ENCODE results near the gene HAP1.
"Not testable (repeated sequence)": the region's sequence is repeated elsewhere in the genome, so short reads cannot be mapped to it uniquely, and the experiment has no call there.

Gene HAP1

GRCh38 chr17:41777157-41777573 is 42.7 kb upstream of the HAP1 start:
- no peak for TF ChIP-seq CTCF (IDR thresholded peaks at IDR 0.05)
- H3K9me3 Mint-ChIP-seq, result no peaks in the 10 kb centered on the region
- no peak overlapping the region for H3K4me3 Mint-ChIP-seq
- peak; percentile 56 for DNase-seq
- H3K27me3 Mint-ChIP-seq (ENCODE audit: low read depth, poor library complexity), result no peaks in the 10 kb centered on the region
- H3K4me1 Mint-ChIP-seq, result peaks cover 79% of the 10 kb centered on the region
- peaks cover 25% of the 10 kb centered on the region for H3K36me3 Mint-ChIP-seq (ENCODE audit: low read depth)
- H3K27ac Mint-ChIP-seq, result peak overlapping the region; percentile 93

- Mint-ChIP-seq H3K36me3 (ENCODE audit: low read depth) (peaks cover 20% of the 10 kb centered on the region), H3K27ac (peak overlapping the region; percentile 54), H3K4me1 (peaks cover 71% of the 10 kb centered on the region), H3K4me3 (peak overlapping the region; percentile 38)
- H3K9me3 Mint-ChIP-seq; H3K27me3 Mint-ChIP-seq (ENCODE audit: low read depth, poor library complexity); DNase-seq: not testable (repeated sequence)
Observed at GRCh38 chr17:41776262-41776900, 41.9 kb upstream of the HAP1 start.

- H3K4me1 Mint-ChIP-seq, result peaks cover 68% of the 10 kb centered on the region
- no peak for DNase-seq
Observed at GRCh38 chr17:41775394-41776226, 41.2 kb upstream of the HAP1 start.

GRCh38 chr17:41773731-41774193 is 39.3 kb upstream of the HAP1 start:
- Mint-ChIP-seq H3K9me3 (no peaks in the 10 kb centered on the region), H3K36me3 (ENCODE audit: low read depth) (peaks cover 34% of the 10 kb centered on the region), H3K4me3 (peak overlapping the region; percentile 30), H3K27ac (peak overlapping the region; percentile 51), H3K4me1 (peaks cover 68% of the 10 kb centered on the region), H3K27me3 (ENCODE audit: low read depth, poor library complexity) (no peaks in the 10 kb centered on the region)
- DNase-seq, result no peak
- TF ChIP-seq CTCF (IDR thresholded peaks at IDR 0.05), result no peak

More at GRCh38 chr17:41775394-41776226, 41.2 kb upstream of the HAP1 start:
- peak overlapping the region; percentile 91 for H3K27ac Mint-ChIP-seq
- no peaks in the 10 kb centered on the region for H3K9me3 Mint-ChIP-seq
- H3K4me3 Mint-ChIP-seq, result peak overlapping the region; percentile 38
- peaks cover 21% of the 10 kb centered on the region for H3K36me3 Mint-ChIP-seq (ENCODE audit: low read depth)
- no peaks in the 10 kb centered on the region for H3K27me3 Mint-ChIP-seq (ENCODE audit: low read depth, poor library complexity)
- no peak for TF ChIP-seq CTCF (IDR thresholded peaks at IDR 0.05)

GRCh38 chr17:41773190-41773588 is 38.7 kb upstream of the HAP1 start:
- peaks cover 62% of the 10 kb centered on the region for H3K4me1 Mint-ChIP-seq
- peak overlapping the region; percentile 57 for H3K4me3 Mint-ChIP-seq
- H3K36me3 Mint-ChIP-seq (ENCODE audit: low read depth), result peaks cover 39% of the 10 kb centered on the region
- TF ChIP-seq CTCF (IDR thresholded peaks at IDR 0.05), result no peak
- peak; percentile 57 for DNase-seq
- peak overlapping the region; percentile 98 for H3K27ac Mint-ChIP-seq
- H3K9me3 Mint-ChIP-seq, result no peaks in the 10 kb centered on the region
- no peaks in the 10 kb centered on the region for H3K27me3 Mint-ChIP-seq (ENCODE audit: low read depth, poor library complexity)

GRCh38 chr17:41772586-41773189 is 38.2 kb upstream of the HAP1 start:
- no peak overlapping the region for H3K4me3 Mint-ChIP-seq
- no peak for TF ChIP-seq CTCF (IDR thresholded peaks at IDR 0.05)
- no peaks in the 10 kb centered on the region for H3K27me3 Mint-ChIP-seq (ENCODE audit: low read depth, poor library complexity)

More at GRCh38 chr17:41772586-41773189, 38.2 kb upstream of the HAP1 start:
- no peaks in the 10 kb centered on the region for H3K9me3 Mint-ChIP-seq
- DNase-seq, result no peak
- H3K4me1 Mint-ChIP-seq, result peaks cover 57% of the 10 kb centered on the region
- H3K27ac Mint-ChIP-seq, result no peak overlapping the region
- peaks cover 41% of the 10 kb centered on the region for H3K36me3 Mint-ChIP-seq (ENCODE audit: low read depth)
